B cell (primary cell): ENCODE measurements around the gene RECQL. TPM values are rescaled to one million over a fixed set of nuclear protein-coding genes. Genes with fewer than 3 reads are reported as not detected.

Source experiments
- ATAC-seq: fragments of 200-7000 bp; cut with Tn5 transposase; one replicate; pipeline ENCODE4 v1.10.0; 2021; ENCODE audit warnings: low read depth, mild to moderate bottlenecking, moderate number of reproducible peaks, moderate library complexity
- CTCF ChIA-PET: fragments of 350-600 bp; sonication (Branson Sonifier 250); formaldehyde crosslinking; loops from one replicate; lab custom pipeline; 2021; ENCODE audit warnings: antibody characterized with exemption, inconsistent platforms; lab: Charles Lee
- POLR2A ChIA-PET: fragments of 350-600 bp; sonication (Branson Sonifier 250); formaldehyde crosslinking; loops from one replicate; lab custom pipeline; 2021; ENCODE audit warnings: antibody characterized with exemption; lab: Charles Lee
- DNase-seq: peaks from one replicate; pipeline ENCODE4 v3.0.0; 2013
- H2AFZ ChIP-seq: 2 replicates; pipeline ENCODE4 v1.6.1; 2012; ENCODE audit warnings: mild to moderate bottlenecking, low read depth, low read length; ENCODE audit not compliant: insufficient read depth, poor library complexity, severe bottlenecking
- H3K27ac ChIP-seq, 2 donors: 1 replicate in 1 of 2; 2 replicates in 1 of 2; pipeline ENCODE4 v1.5.1; 2012 to 2013; ENCODE audit warnings: low read length in 2 of 2, mild to moderate bottlenecking in 2 of 2, moderate library complexity in 1 of 2
- H3K27me3 ChIP-seq, 4 experiments: fragments of 200-600 bp in 1 of 4; sonication (generic) in 1 of 4; replicated peaks in 1 of 4; 1 replicate in 2 of 4; 2 replicates in 2 of 4; pipeline versions ENCODE4 v1.6.1 to v1.7.0; 2013 to 2016; ENCODE audit warnings: low read length in 3 of 4, mild to moderate bottlenecking in 2 of 4, mixed read lengths in 1 of 4, moderate library complexity in 1 of 4; ENCODE audit not compliant: insufficient read depth in 4 of 4, control insufficient read depth in 3 of 4; ENCODE audit errors: control extremely low read depth in 1 of 4
- H3K36me3 ChIP-seq, 2 experiments: replicated peaks in 1 of 2; 1 replicate in 1 of 2; 2 replicates in 1 of 2; pipeline versions ENCODE4 v1.6.1 to v1.7.1; 2013; ENCODE audit warnings: low read length in 1 of 2; ENCODE audit not compliant: insufficient read depth in 2 of 2, control insufficient read depth in 1 of 2; ENCODE audit errors: control extremely low read depth in 1 of 2, extremely low read depth in 1 of 2
- H3K4me1 ChIP-seq, 2 donors: fragments of 200-600 bp in 1 of 2; sonication (generic) in 1 of 2; 1 replicate in 1 of 2; 2 replicates in 1 of 2; pipeline versions ENCODE4 v1.5.1 to v1.6.1; 2013 to 2017; ENCODE audit warnings: low read length in 2 of 2; ENCODE audit not compliant: control insufficient read depth in 2 of 2, insufficient read depth in 2 of 2
- H3K4me2 ChIP-seq: replicated peaks from 2 replicates; pipeline ENCODE3; 2012; ENCODE audit warnings: mild to moderate bottlenecking, low read depth, low read length; ENCODE audit not compliant: poor library complexity, severe bottlenecking
- H3K4me3 ChIP-seq, 5 experiments: fragments of 200-600 bp in 1 of 5; sonication (generic) in 1 of 5; 1 replicate in 3 of 5; 2 replicates in 2 of 5; pipeline versions ENCODE4 v1.5.1 to v1.7.0; 2011 to 2016; ENCODE audit warnings: low read length in 4 of 5, mild to moderate bottlenecking in 4 of 5, low read depth in 2 of 5, control low read depth in 1 of 5, moderate library complexity in 1 of 5; ENCODE audit not compliant: insufficient read depth in 1 of 5; ENCODE audit errors: control extremely low read depth in 1 of 5, extremely low read depth in 1 of 5
- H3K79me2 ChIP-seq: fragments of 200-600 bp; sonication (generic); one replicate; pipeline ENCODE4 v1.6.0; 2016; ENCODE audit warnings: low read length; ENCODE audit not compliant: control insufficient read depth, insufficient read depth
- H3K9ac ChIP-seq: fragments of 200-600 bp; sonication (generic); 2 replicates; pipeline ENCODE4 v1.6.1; 2017; ENCODE audit warnings: mild to moderate bottlenecking, low read length, moderate library complexity
- H3K9me3 ChIP-seq, 3 donors: one replicate each; pipeline versions ENCODE4 v1.6.1 to v1.7.1; 2013; ENCODE audit warnings: low read length in 2 of 3; ENCODE audit not compliant: control insufficient read depth in 2 of 3, insufficient read depth in 1 of 3; ENCODE audit errors: control extremely low read depth in 1 of 3
- H4K20me1 ChIP-seq: 2 replicates; pipeline ENCODE4 v1.6.0; 2012; ENCODE audit warnings: mild to moderate bottlenecking, low read length; ENCODE audit not compliant: insufficient read depth, control insufficient read depth, poor library complexity, severe bottlenecking
- H3K27ac Mint-ChIP-seq: one replicate; pipeline ENCODE4 v1.8.0; 2021; ENCODE audit warnings: mixed read lengths
- H3K27me3 Mint-ChIP-seq: one replicate; pipeline ENCODE4 v1.8.0; 2021; ENCODE audit warnings: mixed read lengths
- H3K4me1 Mint-ChIP-seq: one replicate; pipeline ENCODE4 v1.8.0; 2021; ENCODE audit warnings: mixed read lengths
- H3K4me3 Mint-ChIP-seq: one replicate; pipeline ENCODE4 v1.8.0; 2021; ENCODE audit warnings: mixed read lengths
- H3K9me3 Mint-ChIP-seq: one replicate; pipeline ENCODE4 v1.8.0; 2022; ENCODE audit warnings: mixed read lengths; ENCODE audit not compliant: insufficient read depth
- EZH2 ChIP-seq: IDR thresholded peaks from 2 replicates; pipeline ENCODE4 v1.6.1; 2012; ENCODE audit warnings: borderline replicate concordance, low read depth, mild to moderate bottlenecking, moderate library complexity, low read length; ENCODE audit not compliant: insufficient read depth, poor library complexity, severe bottlenecking
- WGBS: methylation state at CpG from one replicate; pipeline ENCODE4 v1.1.5; 2013; ENCODE audit warnings: missing lambda C conversion rate; ENCODE audit not compliant: insufficient coverage; 5-methylcytosine and 5-hydroxymethylcytosine counted together
- intact Hi-C: fragments of 100-400 bp; cut with micrococcal nuclease; formaldehyde crosslinking; loops from one replicate; pipeline ENCODE4 v1.10.0; 2022
- polyA plus RNA-seq: library from polyadenylated mRNA; depleted of rRNA; stranded (reverse); fragments of >200 nt; gene quantifications from 2 replicates; pipeline ENCODE4 v1.2.3, GENCODE V29; 2012
- total RNA-seq, 2 donors: library from RNA; stranded (reverse); fragments of 120-200 nt in 1 of 2; gene quantifications; 1 replicate in 1 of 2; 2 replicates in 1 of 2; pipeline versions ENCODE4 v1.2.3 to v1.2.4, GENCODE V29; 2013 to 2022
- TF ChIP-seq, protein P1 (sequence below): fragments of 200-600 bp; IDR thresholded peaks from one replicate; pipeline ENCODE4 v1.8.0; 2022; ENCODE audit warnings: antibody characterized with exemption, mild to moderate bottlenecking

Gene RECQL
- total and polyA plus RNA-seq, 2 donors (not counting 1 experiment from before 2014, with no cell fraction given), result 13.9 to 54.8 TPM

- Histone ChIP-seq H3K4me2 (no peak overlapping the region), H3K27ac (no peak overlapping the region), H3K4me1 (no peaks in the 10 kb centered on the region), H3K27me3 (peaks cover 0 to 4% (median 0%) of the 10 kb centered on the region in 4 experiments), H3K4me3 (no peak overlapping the region), H4K20me1 (no peaks in the 10 kb centered on the region), H3K36me3 (no peaks in the 10 kb centered on the region), H3K79me2 (no peaks in the 10 kb centered on the region), H3K9ac (no peak overlapping the region), H3K9me3 (no peaks in the 10 kb centered on the region), H2AFZ (no peak overlapping the region)
- Mint-ChIP-seq H3K27me3 (peaks cover 21% of the 10 kb centered on the region), H3K4me3 (no peak overlapping the region), H3K27ac (no peak overlapping the region), H3K9me3 (no peaks in the 10 kb centered on the region), H3K4me1 (no peaks in the 10 kb centered on the region)
- intact Hi-C loops, result no loop called here
- CTCF ChIA-PET, result no interaction called here
- WGBS, result 21% methylated on average over 5 of the region's 5 CpGs
- ATAC-seq (no peak), DNase-seq (no peak)
- POLR2A ChIA-PET, result no interaction called here
- no peak for TF ChIP-seq EZH2
- TF ChIP-seq, protein P1, sequence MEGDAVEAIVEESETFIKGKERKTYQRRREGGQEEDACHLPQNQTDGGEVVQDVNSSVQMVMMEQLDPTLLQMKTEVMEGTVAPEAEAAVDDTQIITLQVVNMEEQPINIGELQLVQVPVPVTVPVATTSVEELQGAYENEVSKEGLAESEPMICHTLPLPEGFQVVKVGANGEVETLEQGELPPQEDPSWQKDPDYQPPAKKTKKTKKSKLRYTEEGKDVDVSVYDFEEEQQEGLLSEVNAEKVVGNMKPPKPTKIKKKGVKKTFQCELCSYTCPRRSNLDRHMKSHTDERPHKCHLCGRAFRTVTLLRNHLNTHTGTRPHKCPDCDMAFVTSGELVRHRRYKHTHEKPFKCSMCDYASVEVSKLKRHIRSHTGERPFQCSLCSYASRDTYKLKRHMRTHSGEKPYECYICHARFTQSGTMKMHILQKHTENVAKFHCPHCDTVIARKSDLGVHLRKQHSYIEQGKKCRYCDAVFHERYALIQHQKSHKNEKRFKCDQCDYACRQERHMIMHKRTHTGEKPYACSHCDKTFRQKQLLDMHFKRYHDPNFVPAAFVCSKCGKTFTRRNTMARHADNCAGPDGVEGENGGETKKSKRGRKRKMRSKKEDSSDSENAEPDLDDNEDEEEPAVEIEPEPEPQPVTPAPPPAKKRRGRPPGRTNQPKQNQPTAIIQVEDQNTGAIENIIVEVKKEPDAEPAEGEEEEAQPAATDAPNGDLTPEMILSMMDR, result no peak
These were observed 41.0 kb upstream of the RECQL start for GRCh38 chr12:21542403-21542802.

DNA sequence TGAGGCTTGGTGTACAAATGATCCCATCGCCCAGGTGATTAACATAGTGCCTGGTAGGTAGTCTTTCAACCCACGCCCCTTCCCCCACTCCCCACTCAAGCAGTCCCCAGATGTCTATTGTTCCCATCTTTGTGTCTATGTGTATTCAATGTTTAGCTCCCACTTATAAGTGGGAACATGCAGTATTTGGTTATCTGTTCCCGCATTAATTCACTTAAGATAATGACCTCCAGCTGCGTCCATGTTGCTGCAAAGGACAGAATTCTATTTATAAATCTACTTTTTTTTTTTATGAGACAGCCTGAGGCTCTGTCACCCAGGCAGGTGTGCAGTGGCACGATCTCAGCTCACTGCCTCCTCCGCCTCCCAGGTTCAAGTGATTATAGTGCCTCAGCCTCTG lies 40.3 kb upstream of the RECQL start:
- H3K4me3 Mint-ChIP-seq, result no peak overlapping the region
- Histone ChIP-seq H3K9me3 (no peaks in the 10 kb centered on the region), H4K20me1 (no peaks in the 10 kb centered on the region), H3K36me3 (no peaks in the 10 kb centered on the region), H3K4me3 (no peak overlapping the region), H2AFZ (no peak overlapping the region), H3K9ac (no peak overlapping the region), H3K4me1 (no peaks in the 10 kb centered on the region), H3K27ac (no peak overlapping the region), H3K27me3 (peaks cover 0 to 4% (median 0%) of the 10 kb centered on the region in 4 experiments), H3K4me2 (no peak overlapping the region), H3K79me2 (no peaks in the 10 kb centered on the region)
- ATAC-seq (no peak), DNase-seq (no peak)
- no peaks in the 10 kb centered on the region for H3K4me1 Mint-ChIP-seq
- intact Hi-C loops, result no loop called here
- no peak overlapping the region for H3K27ac Mint-ChIP-seq
- no peak for TF ChIP-seq EZH2
- TF ChIP-seq, protein P1, result no peak
- CTCF ChIA-PET, result interaction anchor here (0.7 kb wide), 1 partner anchor 101 kb away, joined by 3 read pairs; no protein-coding TSS in a partner anchor
- POLR2A ChIA-PET, result no interaction called here
- no peaks in the 10 kb centered on the region for H3K9me3 Mint-ChIP-seq
- H3K27me3 Mint-ChIP-seq, result peaks cover 21% of the 10 kb centered on the region
- no CpG with 5 or more reads among the region's 6 CpGs for WGBS
